GM15510 (cell line): ENCODE measurements around the gene N4BP2.
A peak's percentile ranks its signal among the peaks of the same experiment; 100 is the strongest.

Experiments used
- POLR2A ChIP-seq: IDR thresholded peaks from 3 replicates; pipeline ENCODE4 v1.6.1; 2011; ENCODE audit warnings: borderline replicate concordance; ENCODE audit not compliant: insufficient read length; ENCODE audit errors: extremely low read depth

The N4BP2 gene

DNA sequence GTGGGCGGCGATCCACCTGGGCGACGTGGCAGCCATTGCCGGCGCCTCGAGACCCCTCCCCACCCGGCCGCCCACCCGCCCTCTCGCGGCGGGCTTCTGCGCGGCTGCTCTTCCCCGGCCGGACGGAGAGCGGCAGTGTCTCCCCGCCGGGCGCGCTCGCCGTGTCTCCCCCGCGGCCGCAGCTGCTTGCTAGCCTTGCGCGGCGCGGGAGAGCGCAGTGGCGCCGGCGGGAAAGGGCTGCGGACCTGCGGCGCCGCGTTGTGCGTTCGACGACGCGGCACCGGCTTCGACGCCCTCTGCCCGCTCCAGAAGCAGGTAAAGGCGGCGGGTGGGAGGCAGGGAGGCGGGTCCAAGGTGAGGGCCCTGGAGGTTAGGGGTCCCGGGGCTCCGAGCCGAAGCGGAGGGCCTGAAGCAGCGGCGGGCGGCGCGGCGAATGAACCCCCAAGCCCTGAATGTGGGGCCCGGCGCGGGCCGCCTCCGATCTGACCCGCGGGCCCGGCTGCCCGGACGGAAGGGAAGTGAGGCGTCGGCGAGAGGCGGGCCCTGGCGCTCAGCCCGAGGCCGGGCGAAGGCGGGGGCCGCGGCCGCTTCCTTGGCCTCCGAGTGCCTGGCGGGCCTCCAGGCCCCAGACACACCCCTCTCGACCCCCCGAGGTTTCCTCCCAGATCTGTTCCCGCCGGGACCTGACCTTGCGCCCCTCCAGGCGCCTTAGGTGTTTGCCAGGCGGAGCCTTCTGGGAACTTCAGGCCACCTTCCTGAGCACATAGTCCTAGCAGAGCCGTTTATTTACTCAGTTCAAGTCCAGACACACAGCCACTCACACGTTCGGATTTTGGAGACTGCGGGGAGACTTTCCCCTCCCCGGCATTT lies at the start of gene N4BP2:
TSS of gene N4BP2 (plus strand) at position 135 of the 870 bp plus-strand sequence. CDS start 40,491 bp downstream, outside the sequence.
- peak; percentile 62 for TF ChIP-seq POLR2A

DNA sequence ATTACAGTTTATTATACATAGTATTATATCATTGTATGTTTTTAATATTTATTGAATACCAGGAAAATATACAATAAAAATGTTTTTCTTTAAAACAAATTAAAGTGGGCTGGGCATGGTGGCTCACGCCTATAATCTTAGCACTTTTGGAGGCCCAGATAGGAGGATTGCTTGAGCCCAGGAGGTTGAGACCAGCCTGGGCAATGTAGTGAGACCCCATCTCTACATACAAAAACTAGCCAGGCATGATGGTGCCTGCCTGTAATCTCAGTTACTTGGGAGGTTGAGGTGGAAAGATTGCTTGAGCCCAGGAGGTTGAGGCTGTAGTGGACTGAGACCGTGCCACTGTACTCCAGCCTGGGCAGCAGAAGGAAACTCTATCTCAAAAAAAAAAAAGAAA lies 40.6 kb upstream of the N4BP2 start:
- no peak for TF ChIP-seq POLR2A

DNA sequence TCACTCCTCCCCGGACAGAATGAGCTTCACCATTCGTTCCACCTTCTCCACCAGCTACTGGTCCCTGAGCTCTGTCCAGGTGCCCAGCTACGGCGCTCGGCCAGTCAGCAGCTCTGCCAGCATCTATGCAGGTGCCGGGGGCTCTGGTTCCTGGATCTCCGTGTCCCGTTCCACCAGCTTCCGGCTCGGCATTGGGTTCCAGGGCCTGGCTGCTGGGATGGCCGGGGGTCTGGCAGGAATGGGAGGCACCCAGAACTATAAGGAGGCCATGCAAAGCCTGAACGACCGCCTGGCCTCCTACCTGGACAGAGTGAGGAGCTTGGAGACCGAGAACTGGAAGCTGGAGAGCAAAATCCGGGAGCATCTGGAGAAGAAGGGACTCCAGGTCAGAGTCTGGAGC lies 36.4 kb upstream of the N4BP2 start:
- no peak for TF ChIP-seq POLR2A

DNA sequence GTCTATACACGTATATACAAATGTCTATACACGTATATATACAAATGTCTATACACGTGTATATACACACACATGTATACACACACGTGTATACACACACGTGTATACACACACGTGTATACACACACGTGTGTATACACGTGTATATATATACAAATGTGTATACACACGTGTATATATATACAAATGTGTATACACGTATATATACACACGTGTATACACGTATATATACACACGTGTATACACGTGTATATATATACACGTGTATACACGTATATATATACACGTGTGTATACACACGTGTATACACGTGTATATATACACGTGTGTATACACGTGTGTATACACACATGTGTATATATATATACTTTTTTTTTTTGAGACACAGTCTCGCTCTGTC lies 23.9 kb upstream of the N4BP2 start:
- TF ChIP-seq POLR2A = no peak

DNA sequence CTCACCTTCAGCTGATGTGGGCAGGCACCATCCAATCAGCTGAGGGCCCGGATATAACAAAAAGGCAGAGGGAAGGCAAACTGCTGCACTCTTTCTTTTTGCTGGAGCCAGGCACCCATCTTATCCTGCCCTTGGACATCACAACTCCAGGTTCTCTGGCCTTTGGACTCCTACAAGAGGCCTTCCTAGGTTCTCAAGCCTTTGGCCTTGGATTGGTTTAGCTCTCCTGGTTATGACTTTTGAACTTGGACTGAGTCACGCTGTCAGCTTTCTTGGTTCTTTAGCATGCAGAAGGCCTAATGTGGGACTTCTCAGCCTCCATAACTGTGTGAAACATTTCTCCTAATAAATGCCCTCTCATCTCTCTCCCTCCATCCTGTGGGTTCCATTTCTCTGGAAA lies 23.0 kb upstream of the N4BP2 start:
- no peak for TF ChIP-seq POLR2A

DNA sequence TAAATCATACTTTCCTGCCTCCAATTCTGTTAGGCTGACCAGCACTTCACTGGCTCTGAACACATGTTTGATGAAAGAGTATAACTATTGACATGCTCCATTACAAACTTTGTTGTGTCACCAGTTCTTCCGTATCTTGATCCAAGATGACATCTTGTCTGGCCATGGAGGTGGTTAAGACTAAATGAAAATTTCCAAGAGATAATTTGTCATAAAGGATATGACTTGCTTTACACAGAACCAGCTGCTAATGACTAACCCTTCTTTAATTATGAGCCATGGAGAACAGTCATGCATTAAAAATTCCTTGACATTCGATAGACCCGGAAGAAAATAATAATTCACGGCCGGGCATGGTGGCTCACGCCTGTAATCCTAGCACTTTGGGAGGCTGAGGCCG lies 17.7 kb upstream of the N4BP2 start:
- no peak for TF ChIP-seq POLR2A

DNA sequence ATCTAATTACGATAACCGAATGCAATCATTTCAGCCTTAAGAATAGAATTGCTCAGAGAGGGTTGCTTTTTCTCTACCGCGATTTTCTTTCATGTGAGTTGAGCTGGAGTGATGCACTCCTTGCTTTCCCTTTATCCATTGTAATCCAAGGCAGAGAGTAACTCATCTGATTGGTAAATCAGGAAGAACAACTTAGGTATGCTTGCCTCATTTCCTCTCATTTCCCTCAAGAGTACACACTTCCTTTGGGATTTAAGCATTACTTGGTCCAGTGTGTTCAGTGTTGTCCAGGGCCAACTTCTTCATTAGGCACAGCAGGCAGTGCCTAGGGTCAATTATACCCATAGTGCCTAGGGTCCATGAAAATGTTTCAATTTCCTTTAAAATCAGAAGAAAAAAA lies 15.7 kb upstream of the N4BP2 start:
- no peak for TF ChIP-seq POLR2A

DNA sequence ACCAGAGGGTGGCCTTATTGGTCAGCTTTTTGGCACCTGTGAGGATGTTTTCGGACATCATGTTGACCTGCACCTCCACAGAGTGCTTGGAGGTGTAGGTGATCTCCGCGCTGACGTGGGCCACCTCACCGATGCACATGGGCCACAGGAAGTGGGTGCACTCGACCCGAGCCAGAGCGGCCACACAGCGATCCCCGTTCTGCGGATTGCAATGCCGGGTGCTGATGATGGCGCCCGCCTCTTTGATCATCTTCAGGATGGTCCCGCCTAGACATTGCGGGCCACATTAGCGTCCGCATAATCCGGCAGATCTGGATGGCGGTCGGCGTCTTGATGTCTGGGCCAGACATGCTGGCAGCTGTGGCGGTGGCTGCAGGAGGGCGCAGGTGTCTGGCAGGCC lies 12.9 kb upstream of the N4BP2 start:
- no peak for TF ChIP-seq POLR2A

DNA sequence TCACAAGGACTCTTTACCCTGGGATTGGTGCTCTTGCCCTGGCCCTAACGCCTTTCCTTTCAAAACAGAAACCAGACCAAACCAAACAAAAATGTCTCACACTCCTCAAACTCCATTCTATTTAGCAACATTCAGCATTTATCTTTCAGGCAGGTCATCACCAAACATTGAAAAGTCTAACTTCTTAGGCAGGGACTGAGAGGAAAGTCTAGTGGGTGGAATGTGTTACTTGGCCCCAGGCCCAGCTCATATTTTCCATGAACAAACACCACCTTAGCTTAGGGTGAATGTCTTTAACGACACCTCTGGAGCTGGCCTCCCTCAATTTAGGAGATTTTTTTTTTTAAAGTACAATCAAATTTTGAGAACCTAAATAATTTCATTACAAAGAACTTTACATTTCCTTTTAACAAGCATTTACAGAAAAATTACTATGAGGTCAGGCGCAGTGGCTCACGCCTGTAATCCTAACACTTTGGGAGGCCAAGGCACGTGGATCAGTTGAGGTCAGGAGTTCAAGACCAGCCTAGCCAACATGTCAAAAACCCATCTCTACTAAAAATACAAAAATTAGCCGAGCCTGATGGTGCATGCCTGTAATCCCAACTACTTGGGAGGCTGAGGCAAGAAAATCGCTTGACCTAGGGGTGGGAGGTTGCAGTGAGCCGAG lies 10.2 kb upstream of the N4BP2 start:
- TF ChIP-seq POLR2A = no peak

DNA sequence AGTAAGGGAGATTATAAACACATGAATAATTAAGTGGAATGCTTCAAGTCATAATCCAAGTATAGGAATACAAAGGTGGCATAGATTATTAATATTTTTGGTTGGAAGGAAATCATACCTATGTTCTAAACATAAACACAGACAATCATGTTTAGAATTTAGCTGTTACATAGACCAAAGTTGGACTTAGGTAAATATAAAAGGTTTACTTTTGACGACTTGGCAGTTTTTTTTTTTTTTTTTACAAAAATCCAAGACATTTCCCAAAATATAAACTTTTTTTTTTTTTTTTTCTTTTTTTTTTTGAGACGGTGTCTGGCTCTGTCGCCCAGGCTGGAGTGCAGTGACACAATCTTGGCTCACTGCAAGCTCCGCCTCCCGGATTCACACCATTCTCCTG lies 3.5 kb upstream of the N4BP2 start:
- no peak for TF ChIP-seq POLR2A

DNA sequence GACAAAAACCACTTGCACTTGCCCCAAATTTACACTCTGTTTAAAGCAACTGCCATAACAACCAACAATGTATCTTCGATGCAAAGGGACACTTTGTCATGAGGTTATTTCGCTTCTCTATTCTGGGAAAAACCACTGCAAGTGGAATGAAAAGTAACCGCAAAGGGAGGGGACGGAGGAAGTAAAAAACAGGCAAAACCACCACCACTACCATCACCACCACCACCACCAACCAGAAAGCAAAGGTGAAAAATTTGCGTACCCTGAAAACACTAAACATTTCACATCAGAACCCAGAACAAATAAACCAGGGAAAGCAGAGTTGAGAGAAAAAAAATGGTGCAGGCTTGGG lies 1.2 kb upstream of the N4BP2 start:
- no peak for TF ChIP-seq POLR2A

DNA sequence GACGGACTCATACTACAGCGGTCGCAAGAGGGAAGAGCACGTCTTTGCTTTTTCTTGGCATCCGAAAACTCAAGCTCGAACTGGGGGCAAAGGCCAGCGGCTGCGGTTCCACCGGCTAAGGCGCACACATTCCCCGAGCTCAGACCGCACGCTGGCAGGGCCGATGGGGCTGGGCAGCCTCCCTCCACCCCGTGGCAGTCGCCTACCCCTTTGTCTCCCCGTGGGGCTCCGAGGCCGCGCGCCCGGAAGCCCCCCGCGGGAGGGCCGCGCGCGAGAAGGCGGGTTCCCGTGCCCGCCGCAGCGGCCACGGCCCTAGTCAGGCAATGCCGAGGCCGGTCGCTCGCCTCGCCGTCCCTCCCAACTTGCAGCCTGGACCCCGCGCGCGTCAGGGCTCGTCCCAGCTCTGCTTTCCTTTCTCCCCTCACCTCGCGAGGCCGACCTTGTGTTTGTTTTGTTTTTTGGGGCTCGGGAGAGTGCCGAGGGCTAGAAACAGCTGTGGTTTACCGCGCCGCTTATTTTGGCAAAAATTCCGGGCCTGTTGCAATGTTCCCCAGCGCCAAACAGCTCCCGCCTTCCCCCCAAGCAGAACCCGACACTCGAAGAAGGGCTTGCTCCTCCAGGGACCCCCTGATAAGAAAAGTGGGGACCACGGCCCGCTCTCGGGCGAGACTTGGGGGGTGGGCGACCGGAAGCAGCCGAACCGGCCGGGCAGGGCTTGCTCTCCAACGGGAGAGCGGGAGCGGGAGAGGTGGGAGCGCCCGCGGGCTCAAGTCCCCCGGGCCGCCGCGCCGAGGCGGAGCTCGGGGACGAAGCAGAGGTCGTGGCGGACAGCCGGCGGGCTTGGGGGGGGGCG lies 561 bp upstream of the N4BP2 start:
- peak; percentile 59 for TF ChIP-seq POLR2A

DNA sequence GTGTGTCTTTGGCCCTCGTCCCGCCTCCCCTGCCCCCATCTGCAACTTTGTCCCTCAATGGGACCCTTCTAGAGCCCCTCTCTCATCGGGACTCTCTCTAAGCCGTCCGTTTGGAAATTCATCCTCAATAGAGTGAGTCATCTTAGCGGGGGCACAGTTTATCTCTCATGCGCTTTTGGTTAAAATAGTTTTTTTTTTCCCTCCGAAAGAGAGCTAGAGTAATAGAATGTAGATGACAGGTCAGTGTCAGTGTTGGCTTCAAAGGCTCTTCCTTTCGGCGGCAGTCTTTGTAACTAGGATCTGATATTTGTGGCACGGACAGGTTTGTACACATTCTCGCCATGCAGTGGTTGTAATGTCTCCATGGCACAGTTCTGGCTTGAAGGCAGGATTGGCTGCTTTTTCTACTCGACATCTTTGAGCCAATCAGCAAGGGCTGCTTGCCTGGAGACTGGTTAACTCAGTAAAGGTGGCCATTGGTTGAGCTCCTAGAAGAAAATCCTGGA lies 989 bp downstream of the N4BP2 start:
- peak; percentile 34 for TF ChIP-seq POLR2A

DNA sequence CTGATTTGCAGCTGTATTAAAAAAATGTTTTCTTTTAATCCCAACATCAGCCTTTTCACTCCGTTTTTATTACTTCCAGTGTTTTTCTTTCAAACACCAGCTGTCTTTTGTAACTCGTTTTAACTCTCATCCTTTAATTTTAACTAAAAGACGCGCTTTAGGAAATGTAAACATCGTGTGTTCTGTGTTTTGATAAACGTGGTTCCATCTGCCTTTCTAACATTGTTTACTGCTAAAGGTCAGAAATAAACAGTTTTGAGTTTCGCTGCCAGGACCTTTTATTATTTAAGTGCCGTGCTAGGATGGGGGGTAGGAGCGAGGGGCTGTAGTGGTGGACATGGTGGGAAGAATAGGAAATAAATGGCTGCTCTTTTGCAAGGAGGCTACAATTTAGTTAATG lies 1.5 kb downstream of the N4BP2 start:
- no peak for TF ChIP-seq POLR2A

DNA sequence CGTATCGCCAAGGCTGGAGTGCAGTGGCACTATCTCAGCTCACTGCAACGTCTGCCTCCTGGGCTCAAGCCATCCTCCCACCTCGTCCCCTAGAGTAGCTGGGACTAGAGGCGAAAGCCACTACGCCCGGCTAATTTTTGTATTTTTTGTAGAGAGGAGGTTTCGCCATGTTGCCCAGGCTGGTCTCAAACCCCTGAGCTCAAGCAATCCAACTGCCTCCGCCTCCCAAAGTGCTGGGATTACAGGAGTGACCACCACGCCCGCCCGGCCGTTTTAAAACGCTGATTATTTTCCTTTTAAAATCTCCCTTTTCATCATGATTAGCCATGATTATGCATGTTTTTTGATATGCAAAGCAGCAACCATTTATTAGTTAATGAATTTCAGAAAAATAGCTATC lies 2.2 kb downstream of the N4BP2 start:
- TF ChIP-seq POLR2A = no peak
